Measurements from ENCODE around the gene TNFRSF19.

The TNFRSF19 gene

DNA sequence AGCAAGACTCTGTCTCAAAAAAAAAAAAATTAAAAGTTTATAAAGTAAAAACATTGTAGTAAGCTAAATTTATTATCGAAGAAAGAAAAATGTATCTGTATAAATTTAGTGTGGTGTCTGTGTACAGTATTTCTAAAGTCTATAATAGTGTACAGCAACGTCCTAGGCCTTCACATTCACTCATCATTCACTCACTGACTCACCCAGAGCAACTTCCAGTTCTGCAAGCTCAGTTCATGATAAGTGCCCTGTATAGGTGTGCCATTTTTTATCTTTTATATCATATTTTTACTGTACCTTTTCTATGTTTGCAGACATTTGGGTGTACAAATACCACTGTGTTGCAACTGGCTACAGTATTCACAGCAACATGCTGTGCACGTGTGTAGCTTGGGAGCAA is 118.1 kb downstream of the TNFRSF19 start:
- no peak for DNase-seq

DNA sequence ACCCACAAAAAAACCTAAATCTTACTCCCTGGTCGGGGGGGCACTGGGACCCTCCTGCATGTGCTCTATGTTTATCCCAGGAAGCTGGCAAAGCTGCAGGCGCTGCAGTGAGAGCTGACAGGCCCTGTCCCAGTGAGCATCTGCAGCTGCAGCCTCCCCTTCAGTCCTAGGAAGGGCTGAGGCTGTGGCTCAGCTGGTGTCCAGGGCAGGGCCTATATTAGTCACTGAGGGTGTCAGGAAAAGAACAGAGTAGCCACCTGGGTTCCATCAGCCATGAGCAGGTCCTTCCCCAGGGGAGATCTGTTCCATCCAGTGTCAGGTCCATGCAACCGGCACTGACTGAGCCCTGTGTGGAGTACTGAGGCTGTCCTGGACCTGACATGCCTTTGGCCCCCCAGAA is 120.5 kb downstream of the TNFRSF19 start:
- DNase-seq: no peak

DNA sequence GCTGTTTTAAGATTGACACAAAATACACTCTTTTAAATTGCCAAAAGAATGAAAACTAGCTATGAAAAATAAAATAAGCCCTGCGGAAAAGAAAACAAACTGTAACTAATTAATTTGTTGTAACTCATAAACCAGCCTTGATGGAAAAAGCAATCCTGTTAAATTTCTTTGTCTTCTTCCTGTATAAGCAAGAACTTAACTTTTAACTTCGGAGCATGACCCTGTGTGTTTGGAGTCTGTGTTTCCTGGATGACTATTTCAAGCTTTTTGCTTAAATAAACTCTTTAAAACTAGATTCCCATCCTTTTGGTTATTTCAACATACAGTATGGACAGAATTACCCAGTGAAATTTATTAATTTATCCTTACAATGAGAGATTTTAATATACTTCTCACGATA is 122.6 kb downstream of the TNFRSF19 start:
- DNase-seq: no peak

DNA sequence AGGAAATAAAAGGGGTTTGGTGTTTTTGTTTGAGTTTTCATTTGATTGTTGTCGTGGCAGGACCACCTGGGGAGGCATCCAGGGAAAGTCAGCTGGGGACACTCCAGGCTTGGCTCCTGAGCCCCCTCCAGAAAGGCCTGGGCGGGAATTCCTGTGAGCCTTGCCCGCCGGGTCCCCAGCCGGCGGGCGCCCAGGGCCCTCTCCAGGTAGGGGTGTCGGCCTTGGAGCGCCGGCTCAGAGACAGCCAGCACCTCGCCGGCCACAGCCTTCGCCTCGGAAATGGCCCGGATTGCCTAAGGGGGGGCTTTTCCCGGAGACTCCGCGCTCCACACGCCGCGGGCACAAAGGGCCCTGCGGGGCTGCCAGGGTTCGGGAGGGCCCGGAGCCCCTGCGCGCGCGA is 125.0 kb downstream of the TNFRSF19 start:
- no peak for DNase-seq

DNA sequence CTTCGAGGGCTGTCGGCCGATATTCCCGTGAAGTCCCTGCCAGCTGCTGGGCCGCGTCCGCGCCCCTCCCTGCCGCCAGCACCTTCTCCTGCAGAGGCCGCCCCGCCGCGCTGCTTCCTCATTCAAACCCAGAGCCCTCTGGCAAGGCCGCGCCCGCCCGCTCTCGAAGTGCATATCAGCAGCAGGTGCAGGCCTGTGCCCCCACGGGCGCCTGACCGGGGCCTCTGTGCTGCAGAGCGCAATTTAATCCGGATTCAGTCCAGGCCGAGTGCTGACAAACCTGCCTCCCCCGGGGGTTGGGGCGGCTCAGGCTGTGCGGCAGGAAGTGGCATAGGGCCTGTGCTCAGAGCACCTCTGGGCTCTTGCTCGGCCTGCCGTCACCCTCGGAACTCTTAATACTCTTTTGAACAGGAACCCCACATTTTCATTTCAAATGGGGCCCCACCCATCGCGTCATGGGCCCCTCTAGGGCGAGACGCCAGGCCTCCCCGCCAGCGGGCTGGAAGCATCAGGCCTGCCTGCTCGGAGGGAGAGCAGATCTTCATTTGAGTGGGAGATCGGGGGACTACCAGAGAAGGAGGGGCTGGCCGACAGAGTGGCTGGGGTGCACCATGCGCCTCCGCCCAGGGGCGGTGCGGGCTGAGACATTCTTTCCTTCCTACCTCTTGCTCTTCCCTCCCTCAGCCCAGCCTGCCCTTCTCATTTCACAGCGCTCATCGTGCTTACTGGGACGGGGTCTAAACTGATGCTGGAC is 125.7 kb downstream of the TNFRSF19 start:
- DNase-seq: peak; percentile 32

DNA sequence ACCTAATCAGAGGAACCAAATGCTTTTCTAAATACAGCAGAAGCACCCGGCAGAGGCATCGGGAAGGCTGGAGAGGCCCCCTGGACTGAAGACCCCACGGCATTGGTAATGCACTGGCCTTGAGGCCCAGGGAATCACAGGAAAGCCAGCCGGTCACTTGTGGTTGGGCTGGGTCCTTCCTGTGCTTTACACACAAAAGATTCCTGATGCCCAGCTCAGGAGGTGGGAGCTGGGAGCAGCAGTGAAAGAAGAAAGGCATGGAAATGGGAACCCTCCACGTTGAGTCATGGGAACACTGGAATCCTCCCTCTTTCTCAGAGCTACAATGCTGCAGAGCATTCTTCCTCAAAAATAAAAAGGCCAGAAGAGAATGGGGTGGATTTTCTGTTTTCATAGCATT is 126.4 kb downstream of the TNFRSF19 start:
- DNase-seq: no peak

DNA sequence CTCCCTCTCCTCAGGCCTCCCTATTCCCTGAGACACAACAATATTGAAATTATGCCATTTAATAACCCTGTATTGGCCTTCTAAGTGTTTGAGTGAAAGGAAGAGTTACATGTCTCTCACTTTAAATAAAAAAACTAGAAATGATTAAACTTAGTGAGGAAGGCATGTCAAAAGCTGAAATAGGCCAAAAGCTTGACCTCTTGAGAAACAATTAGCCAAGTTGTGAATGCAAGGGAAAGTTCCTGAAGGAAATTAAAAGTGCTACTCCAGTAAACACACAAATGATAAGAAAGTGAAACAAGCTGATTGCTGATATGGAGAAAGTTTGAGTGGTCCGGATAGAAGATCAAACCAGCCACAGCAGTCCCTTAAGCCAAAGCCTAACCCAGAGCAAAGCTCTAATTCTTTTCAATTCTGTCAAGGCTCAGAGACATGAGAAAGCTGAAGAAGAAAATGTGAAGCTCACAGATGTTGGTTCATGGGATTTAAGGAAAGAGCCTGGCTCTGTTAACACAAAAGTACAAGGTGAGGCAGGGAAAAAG is 127.6 kb downstream of the TNFRSF19 start:
- DNase-seq: no peak

DNA sequence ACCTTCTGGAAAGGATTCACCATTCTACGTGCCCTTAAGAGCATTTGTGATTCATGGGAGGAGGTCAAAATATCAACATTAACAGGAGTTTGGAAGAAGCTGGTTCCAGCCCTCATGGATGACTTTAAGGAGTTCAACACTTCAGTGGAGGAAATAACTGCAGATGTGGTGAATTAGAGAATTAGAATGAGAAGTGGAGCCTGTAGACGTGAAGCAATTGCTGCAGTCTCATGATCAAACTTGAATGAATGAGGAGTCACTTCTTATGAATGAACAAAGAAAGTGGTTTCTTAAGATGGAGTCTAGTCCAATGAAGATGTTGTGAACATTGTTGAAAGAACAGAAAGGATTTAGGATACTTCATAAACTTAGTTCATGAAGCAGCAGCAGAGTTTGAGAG is 129.1 kb downstream of the TNFRSF19 start:
- no peak for DNase-seq

DNA sequence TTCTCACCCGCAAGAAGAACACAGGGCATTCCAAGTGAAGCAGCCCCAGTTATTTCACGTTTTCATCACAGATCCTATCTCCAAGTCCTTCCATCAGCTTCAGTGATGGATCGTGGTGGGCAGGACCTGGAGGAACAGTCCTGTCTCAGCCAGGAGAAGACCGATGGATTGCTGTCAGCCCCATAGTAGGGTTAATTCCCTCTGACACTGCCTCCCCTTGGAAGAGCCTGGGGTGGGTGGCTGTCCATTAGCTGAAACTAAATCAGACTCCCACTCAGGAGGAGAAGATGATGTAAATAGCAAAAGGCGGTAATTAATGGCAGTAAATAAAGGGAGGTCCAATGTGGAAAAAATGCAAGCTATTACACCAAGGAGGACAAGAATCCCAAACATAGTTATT is 131.0 kb downstream of the TNFRSF19 start:
- no peak for DNase-seq

DNA sequence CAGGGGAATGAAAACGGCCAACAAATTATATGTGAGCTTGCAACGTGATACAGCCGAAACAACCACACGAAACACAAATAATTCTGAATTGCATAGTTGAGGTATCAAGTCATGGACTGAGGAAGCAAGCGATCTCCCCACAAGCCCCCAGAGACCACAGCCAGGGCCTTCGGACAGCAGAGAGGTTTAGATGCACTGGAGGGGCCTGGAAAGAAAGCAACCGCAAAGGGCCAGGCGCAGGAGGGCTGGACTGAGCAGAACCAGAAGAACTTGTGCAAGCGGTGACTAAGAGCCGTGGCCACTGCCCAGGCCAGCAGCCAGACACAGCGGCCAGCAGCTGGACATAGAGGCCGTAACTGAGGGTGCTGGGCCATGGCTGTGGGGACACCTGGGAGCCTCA is 131.4 kb downstream of the TNFRSF19 start:
- no peak for DNase-seq

DNA sequence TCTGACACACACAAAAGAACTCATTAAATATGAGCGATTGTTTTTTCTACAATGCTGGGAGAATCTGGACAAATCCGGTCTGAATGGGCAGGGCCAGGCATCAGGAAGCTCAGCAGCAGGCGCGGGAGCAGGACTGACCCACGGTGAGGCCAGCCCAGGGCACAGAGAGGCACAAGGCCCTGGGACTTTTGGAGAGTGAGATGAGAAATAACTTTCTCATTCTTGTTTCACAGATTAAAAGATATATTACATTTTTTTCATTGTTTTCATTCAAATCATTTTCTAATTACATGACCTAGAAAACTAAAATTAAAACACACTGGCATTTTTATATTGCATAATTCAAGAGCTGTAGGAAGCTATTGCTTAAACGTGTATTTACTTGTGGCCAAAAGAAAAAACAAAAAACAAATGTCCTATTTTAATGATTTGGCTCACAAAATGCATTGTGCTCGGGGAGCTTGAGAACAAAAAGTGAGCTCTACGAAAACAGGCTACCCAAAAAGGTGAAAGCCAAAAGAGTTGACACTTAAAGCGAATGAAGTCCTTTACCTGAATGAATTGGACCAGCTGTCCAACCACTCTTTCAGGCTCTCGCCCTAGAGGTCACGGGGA is 133.1 kb downstream of the TNFRSF19 start:
- no peak for DNase-seq

DNA sequence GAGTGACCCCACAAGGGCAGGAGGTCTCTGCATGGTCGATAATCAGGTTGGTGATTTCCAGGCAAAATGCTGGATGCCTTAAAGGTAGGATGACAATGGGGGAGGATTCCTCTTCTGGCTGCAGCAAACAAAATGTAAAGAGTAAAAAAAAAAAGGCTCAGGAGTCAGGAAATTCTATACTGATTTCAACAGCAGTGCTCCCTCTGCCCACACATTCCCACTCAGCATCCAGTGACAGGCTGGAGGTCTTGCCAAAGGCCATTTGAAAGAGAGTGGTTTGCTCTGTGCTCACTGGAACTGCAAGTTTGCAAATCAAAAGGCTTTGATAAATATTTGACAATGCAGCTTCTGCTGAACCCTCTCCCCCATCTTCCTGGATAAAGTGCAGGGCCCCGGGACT is 135.4 kb downstream of the TNFRSF19 start:
- no peak for DNase-seq

DNA sequence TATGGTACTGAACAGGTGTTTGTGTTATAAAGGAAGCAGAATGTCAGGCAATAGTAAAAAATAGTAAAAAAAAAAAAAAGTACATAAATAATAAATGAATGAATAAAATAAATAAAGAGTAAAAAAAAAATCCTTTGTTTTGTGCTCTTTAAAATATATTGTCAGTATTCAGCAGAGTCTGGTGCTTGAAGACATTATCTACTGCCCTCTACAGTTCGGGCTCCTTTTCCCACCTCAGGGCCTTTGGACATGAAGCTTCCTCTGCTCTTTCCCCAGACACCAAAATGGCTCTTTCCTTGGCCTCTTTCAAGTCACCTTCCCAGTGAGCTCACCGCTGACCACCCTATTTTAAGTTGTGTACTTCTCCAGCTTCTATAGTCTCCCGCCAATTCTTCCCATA is 137.5 kb downstream of the TNFRSF19 start:
- no peak for DNase-seq

DNA sequence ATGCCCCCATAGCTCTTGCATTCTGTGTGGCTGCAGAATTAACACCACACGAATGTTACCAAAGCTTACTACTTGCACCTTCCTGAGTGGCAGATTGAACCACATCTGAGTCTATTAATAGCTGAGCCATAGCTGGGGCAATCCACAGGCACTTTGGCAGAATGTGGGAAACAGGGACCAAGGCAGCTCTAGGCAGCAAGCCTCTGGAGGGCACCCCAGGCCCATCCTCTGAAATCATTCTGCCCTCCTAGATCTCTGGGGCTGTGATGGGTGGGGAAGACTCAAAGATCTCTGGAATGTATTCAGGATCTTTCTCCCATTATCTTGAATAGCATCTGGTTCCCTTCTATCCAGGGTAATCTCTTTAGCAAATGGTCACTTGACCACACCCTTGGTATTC is 139.3 kb downstream of the TNFRSF19 start:
- DNase-seq: no peak

DNA sequence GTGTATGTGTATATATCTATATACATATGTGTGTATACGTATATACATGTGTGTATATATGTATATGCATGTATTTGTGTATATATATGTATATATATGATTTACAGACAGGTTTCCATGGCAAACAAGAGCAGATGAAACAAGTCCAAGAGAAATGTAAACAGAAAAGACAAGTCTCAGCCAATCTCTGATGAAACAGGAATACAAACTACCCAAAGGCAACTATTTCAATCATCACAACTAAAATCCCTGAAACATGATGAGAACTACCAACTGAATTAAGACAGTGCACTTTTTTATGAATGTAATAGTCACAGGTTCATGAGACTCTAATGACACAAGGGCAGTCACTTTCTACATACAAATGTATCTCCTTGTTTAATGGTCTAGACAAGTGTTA is 140.2 kb downstream of the TNFRSF19 start:
- no peak for DNase-seq

DNA sequence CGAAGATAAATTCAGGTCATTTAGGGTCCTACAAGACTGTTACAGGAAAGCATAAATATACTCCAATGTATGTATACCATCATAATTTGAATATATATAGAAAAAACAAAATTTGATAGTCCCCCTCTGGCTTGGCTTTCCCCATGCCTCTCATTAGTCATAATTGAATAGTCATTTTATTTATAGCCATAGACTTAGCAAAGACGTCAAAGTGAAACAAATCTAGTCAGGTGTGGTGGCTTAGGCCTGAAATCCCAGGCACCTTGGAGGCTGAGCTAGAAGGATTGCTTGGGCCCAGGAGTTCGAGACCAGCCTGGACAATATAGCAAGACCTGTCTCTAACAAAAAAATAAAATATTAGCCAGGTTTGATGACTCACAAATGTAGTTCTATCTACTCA is 141.1 kb downstream of the TNFRSF19 start:
- DNase-seq: no peak

DNA sequence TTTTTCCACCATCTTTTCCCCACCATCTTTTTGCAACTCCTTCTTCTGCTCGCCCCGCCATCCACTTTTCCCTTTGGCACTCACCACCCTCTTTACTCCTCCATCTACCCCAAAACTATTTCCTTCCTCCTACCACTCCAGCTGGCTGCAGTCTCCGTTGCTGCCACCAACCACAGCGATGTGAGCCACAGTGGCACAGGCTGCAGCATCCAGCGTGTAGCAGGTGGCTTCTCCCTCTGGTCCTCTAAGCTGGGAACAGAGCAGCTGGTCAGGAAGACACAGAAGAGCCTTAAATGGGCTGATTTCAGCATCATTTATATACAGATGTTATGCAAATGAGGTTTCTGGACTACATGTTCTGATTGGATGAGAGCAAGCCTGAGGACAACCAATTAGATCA is 144.5 kb downstream of the TNFRSF19 start:
- no peak for DNase-seq

DNA sequence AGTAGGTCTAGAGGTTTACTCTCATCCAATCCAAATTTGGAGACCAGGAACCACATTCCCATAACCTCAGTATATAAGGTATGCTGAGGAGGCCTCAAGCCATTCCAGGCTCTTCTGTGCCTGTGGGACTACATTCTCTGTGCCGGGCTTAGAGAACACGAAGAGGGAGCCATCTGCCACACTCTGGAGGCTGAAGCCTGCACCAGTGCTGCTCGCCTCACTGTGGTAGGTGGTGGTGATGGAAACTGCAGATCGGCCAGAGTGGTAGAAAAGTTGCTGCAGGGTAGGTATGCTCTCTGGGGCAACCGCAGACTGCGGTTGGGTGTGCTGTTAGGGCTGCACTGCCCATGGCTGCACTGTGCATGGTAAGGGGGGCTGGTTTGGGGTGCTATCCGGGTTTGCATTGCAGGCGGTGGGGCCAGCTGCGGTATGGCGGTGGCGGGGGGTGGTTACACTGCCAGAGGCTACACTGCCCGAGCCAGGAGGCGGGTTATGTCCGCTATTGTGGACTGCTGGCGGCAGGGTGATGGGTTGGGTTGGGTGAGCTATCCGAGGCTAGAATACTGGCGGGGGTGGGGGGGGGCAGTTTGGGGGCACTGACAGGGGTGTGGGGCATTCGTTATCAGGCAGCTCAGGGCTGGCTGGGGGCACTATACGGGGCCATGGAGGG is 145.0 kb downstream of the TNFRSF19 start:
- DNase-seq: no peak

DNA sequence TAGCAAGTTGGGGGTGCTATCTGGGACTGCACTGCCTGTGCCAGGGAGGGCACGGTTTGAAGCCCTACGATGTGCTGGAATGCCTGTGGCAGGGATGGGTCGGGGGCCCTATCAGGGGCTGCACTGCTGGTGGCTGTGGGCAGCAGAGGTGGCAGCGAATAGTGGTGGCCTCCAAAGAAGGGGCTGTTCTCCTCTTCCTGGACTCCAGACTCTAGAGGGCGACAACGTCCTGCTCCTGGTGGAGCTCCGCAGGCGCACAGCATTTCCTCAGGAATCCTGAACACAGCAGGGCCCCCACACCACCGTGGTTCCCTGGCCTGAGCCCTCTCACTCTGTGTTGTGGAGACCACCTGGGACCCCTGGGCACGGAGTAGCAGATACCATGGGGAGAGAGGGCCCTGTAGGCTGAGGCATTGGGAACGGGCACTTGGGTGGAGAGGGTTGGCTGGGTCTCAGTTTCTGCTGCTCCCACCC is 145.6 kb downstream of the TNFRSF19 start:
- DNase-seq: no peak

DNA sequence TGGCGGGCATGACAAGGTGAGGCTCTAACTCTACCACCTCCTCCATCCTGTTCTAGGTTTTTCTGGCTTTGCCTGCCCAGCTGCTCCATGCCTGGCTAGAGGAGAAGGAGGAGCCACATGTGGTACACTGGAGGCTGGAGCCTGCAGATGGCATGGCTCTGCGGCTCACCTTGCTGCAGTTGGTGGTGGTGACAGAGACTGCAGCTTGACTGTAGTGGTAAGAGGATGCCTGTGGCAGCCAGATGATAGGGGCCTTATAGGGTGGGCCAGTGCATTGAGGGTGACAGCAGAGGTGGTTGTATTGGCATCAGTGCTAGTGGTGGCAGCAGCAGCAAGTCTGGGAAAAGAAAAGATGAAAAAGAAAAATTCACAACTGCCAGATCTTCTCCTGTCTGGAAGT is 146.2 kb downstream of the TNFRSF19 start:
- DNase-seq: no peak

DNA sequence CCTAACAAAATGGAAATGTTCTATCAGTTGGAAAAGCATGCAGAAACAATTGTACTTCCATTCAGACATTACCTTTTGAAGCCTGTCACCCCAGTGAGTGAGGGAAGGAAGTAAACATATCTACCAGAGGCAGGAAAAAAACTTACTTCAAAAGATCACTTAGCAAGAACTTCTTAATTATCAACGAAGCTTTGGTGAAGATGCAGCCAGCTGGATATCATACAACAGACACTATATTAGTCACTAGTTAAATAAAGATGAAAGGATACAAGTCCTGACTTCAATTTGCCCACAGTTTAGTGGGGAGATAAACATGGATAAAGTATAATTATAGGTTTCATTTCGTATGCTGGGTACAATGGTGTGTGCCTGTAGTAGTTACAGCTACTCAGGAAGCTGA is 148.8 kb downstream of the TNFRSF19 start:
- DNase-seq: no peak

DNA sequence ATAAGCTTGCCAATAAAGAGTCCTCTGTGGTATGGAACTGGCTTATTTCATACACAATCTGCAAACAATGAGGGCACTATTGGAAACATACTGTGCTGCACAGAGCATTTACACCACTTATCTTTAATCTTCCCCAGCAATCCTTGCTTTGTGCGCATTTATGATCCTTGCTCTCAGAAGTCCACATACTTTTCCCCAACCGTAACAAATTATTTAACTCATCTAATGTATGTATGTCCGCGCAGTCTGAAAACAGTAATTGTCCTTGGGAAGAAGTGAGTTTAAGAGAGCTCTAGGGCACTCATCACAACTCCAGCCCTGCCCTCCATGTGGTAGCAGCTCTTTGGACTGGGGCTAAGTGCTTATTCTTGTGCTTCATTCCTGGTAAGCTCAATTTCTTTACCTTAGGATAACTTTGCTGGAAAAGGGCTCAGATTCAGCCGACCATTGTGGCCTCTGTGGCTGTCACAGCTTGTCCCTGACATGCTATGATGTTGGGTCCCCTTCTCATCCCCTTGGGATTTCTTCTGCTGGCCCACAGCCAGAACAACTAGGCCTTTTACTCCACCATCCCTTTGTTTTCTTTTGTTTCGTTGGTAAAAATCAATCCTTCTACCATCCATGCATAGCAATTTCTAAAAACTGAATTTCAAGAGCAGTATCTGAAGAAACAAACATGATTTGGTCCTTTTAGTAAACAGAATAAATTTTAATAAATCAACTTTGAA is 152.7 kb downstream of the TNFRSF19 start:
- DNase-seq: no peak

DNA sequence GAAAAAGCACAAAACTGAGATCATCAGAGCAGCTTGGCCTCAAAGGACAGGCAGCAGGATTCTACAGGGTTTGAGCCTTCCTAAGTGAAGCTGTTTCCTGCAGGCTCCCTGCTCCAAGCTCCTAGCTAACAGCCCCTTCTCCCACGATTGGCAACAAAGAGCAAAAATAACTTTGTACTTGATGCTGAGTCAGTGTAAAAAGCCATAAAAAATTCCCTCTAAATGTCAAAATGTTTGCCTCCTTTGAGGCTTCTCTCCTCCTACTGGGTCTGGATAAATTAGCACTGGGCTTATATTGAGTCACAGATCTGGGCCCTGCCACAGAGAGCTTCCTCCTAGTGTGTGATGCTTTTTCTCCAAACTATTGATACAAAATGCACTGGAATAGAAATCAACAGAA is 153.3 kb downstream of the TNFRSF19 start:
- DNase-seq: no peak
